HepG2 (cell line): ENCODE results near the gene DHH. TPM values are rescaled to one million over a fixed set of nuclear protein-coding genes. Genes with fewer than 3 reads are reported as not detected.

Experiments used
- ATAC-seq: fragments of 200-7000 bp; cut with Tn5 transposase; 3 replicates; pipeline ENCODE4 v1.9.1; 2020; ENCODE audit warnings: mild to moderate bottlenecking, moderate library complexity
- BruUV-seq: library from RNA; stranded (reverse); fragments of 400-500 nt; replicated peaks from 2 replicates; lab custom pipeline; 2021; lab: Mats Ljungman, UMichigan
- CTCF ChIA-PET: fragments of 300-600 bp; formaldehyde crosslinking; extraction: SDS; loops from one replicate; lab custom pipeline; 2021; ENCODE audit warnings: low total read pairs, inconsistent platforms, low intra/inter-chr PET ratio; lab: Yijun Ruan, JAX
- POLR2A ChIA-PET: fragments of 350-600 bp; sonication (Branson Sonifier 250); formaldehyde crosslinking; loops from one replicate; lab custom pipeline; 2020; ENCODE audit warnings: antibody characterized with exemption, inconsistent platforms; lab: Yijun Ruan, JAX
- DNase-seq: peaks from one replicate; pipeline ENCODE4 v3.0.0-alpha.2; 2015; ENCODE audit warnings: low spot score
- FAIRE-seq: peaks from 3 replicates; lab custom pipeline; 2011; peaks lifted over from hg19 to GRCh38; lab: Jason Lieb, UNC
- H2AFZ ChIP-seq: one replicate; pipeline ENCODE4 v1.6.1; 2011; ENCODE audit warnings: low read length, inconsistent platforms
- H3K27ac ChIP-seq: fragments of 300-600 bp; 3 replicates; pipeline ENCODE4 v1.8.0; 2011; ENCODE audit warnings: mixed run types, mild to moderate bottlenecking, mixed read lengths, low read length, inconsistent platforms; ENCODE audit not compliant: insufficient read depth; ENCODE audit errors: extremely low read length
- H3K27me3 ChIP-seq, 2 experiments: fragments of 200-600 bp in 1 of 2; 2 replicates in 1 of 2; 3 replicates in 1 of 2; pipeline versions ENCODE4 v1.6.0 to v1.8.0; 2011; ENCODE audit warnings: low read length in 2 of 2, mild to moderate bottlenecking in 2 of 2, moderate library complexity in 2 of 2, inconsistent platforms in 1 of 2; ENCODE audit not compliant: insufficient read depth in 2 of 2, control insufficient read depth in 1 of 2
- H3K36me3 ChIP-seq, 2 experiments: fragments of 200-600 bp in 1 of 2; replicated peaks in 1 of 2; 2 replicates in 1 of 2; 3 replicates in 1 of 2; pipeline versions ENCODE4 v1.5.1 to v1.8.0; 2011; ENCODE audit warnings: low read length in 2 of 2, inconsistent platforms in 1 of 2; ENCODE audit not compliant: insufficient read depth in 2 of 2, control insufficient read depth in 1 of 2
- H3K4me1 ChIP-seq: 2 replicates; pipeline ENCODE4 v1.5.1; 2012; ENCODE audit warnings: low read length, inconsistent platforms; ENCODE audit not compliant: insufficient read depth
- H3K4me2 ChIP-seq: 2 replicates; pipeline ENCODE4 v1.6.0; 2011; ENCODE audit warnings: low read depth, low read length, inconsistent platforms
- H3K4me3 ChIP-seq, 3 experiments: fragments of 200-600 bp in 1 of 3; sonication (generic), shearing (Covaris generic) in 1 of 3; replicated peaks in 1 of 3; 2 replicates each; pipeline ENCODE4 v1.5.1; 2011 to 2016; ENCODE audit warnings: low read length in 3 of 3, inconsistent platforms in 2 of 3, low read depth in 2 of 3, mild to moderate bottlenecking in 2 of 3, control low read depth in 1 of 3, mixed read lengths in 1 of 3; ENCODE audit not compliant: insufficient read depth in 1 of 3
- H3K79me2 ChIP-seq: one replicate; pipeline ENCODE4 v1.6.1; 2011; ENCODE audit warnings: low read length, inconsistent platforms; ENCODE audit not compliant: insufficient read depth
- H3K9ac ChIP-seq: 2 replicates; pipeline ENCODE4 v1.6.0; 2011; ENCODE audit warnings: mild to moderate bottlenecking, low read depth, low read length, inconsistent platforms; ENCODE audit not compliant: insufficient read depth
- H3K9me3 ChIP-seq: 2 replicates; pipeline ENCODE4 v1.5.1; 2012; ENCODE audit warnings: mild to moderate bottlenecking, low read length
- H4K20me1 ChIP-seq: 2 replicates; pipeline ENCODE4 v1.6.0; 2011; ENCODE audit warnings: inconsistent platforms, mild to moderate bottlenecking, low read length, moderate library complexity; ENCODE audit not compliant: insufficient read depth
- AGO2 ChIP-seq: fragments of 200-400 bp; formaldehyde crosslinking; optimal IDR thresholded peaks from 2 replicates; pipeline ENCODE3; 2017; ENCODE audit warnings: mild to moderate bottlenecking, low read depth, low read length, moderate library complexity
- FOXJ3 ChIP-seq: sonication (generic); formaldehyde crosslinking; IDR thresholded peaks from 2 replicates; pipeline ENCODE4 v1.4.0; 2020; ENCODE audit warnings: missing genetic modification reagents, mild to moderate bottlenecking, borderline replicate concordance
- ZBTB1 ChIP-seq: sonication (generic); formaldehyde crosslinking; IDR thresholded peaks from 2 replicates; pipeline ENCODE4 v1.4.0; 2020; ENCODE audit warnings: missing genetic modification reagents, borderline replicate concordance
- whole genome bisulfite sequencing: methylation state at CpG from one replicate; pipeline ENCODE4 v1.1.6; 2017; ENCODE audit warnings: low lambda C conversion rate; 5-methylcytosine and 5-hydroxymethylcytosine counted together
- in situ Hi-C: cut with HindIII; loops from 2 replicates; pipeline ENCODE4 v1.10.0; 2017; ENCODE audit warnings: low pct_unique_long_range_greater_than_20kb; ENCODE audit not compliant: extremely low pct_ligation_motif_present
- intact Hi-C: fragments of 100-400 bp; cut with micrococcal nuclease; formaldehyde crosslinking; loops from one replicate; pipeline ENCODE4 v1.10.0; 2022; ENCODE audit not compliant: unreplicated experiment
- polyA plus RNA-seq, 8 experiments: library from polyadenylated mRNA; depleted of rRNA in 3 of 8; stranded (reverse) in 7 of 8; unstranded in 1 of 8; fragments of >200 nt; fragmentation: Illumina TruSeq in 4 of 8; extraction: Trizol in 4 of 8; gene quantifications; 2 replicates each; pipeline versions ENCODE4 v1.2.1 to v1.2.3, GENCODE V29; 2011 to 2016; ENCODE audit warnings: low read depth in 4 of 8, missing spikeins in 1 of 8, mixed read lengths in 1 of 8; ENCODE audit not compliant: insufficient read depth in 1 of 8
- total RNA-seq, 5 experiments: library from RNA; depleted of rRNA; stranded (reverse); fragments of >200 nt; fragmentation: Illumina TruSeq; extraction: Trizol; gene quantifications; 2 replicates each; pipeline ENCODE4 v1.2.3, GENCODE V29; 2016; ENCODE audit warnings: low read depth in 1 of 5

The DHH gene
- total and polyA plus RNA-seq, 2 of the 13 experiments (the other 11 are each of a cell fraction or from before 2014, with no cell fraction given) = not detected

DNA sequence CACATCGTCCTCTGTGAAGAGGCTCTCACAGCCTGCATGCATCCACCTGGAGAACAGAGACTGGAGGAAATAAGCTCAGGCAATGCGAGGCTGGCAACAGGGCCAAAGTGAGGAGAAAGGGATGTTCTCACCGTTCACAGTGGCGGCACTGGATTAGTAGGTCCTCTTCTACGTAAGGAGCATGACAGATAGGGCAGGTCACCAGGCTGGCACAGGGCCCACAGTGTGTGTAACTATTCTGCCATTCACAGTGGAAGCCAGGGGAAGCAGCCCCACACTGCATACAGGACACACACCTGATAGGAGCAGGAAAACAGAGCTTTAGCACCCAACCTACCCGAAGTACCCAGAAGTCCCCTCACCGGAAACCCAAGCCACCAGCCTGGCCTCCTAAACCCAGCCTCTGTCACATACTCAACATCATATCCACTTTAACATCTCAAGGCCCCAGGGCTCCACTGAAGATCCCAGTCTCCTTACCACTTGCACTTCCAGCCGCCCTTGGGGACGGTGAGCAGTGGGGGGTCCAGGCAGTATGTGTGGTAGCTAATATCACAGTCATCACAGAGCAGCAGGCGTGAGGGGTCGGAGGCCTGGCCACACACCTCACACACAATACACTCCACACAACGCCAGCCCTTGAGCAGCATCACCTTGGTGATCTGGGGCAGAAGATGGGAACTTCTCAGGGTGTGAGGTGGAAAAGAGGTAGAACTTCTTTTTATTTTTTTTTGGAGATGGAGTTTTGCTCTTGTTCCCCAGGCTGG, 48.3 kb downstream of the DHH start:
- Histone ChIP-seq H3K79me2 (no peaks in the 10 kb centered on the region), H3K9ac (no peak overlapping the region), H2AFZ (no peak overlapping the region), H4K20me1 (0 out of 2 replicates have a peak, but pooled peaks cover 6% of the 10 kb centered on the region), H3K27ac (no peak overlapping the region), H3K27me3 (no peaks in the 10 kb centered on the region), H3K4me3 (no peak overlapping the region), H3K4me2 (no peak overlapping the region), H3K36me3 (peaks cover 73 to 96% of the 10 kb centered on the region in 2 experiments), H3K4me1 (no peaks in the 10 kb centered on the region), H3K9me3 (no peaks in the 10 kb centered on the region)
- ChIA-PET CTCF (no interaction called here), POLR2A (no interaction called here)
- 100% methylated on average over 11 of the region's 12 CpGs for WGBS
- ATAC-seq (no peak), FAIRE-seq (no peak), DNase-seq (no peak)
- no peak for TF ChIP-seq ZBTB1 (CRISPR knock-in tag)
- in situ Hi-C loops (no loop called here), intact Hi-C loops (no loop called here)
- BruUV-seq = no TSS peak

DNA sequence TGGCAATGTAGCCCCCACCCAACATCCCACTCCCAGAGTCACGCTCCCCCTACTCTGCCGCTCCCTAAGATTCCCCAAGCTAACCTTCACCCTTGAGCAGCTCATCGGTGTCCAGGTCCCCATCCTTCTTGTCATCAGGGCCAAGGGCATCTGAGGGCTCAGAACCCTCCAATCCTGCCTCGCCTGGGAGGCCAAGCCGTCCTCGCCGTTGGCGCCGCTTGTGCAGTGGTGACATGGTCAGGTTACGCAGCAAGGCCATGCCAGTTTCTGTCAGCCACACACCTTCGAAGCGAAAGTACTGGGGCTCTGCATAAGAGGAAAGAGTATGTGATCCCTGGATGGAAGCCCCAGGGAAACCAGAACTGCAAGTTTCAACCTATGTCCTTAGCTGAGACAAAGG, 49.9 kb downstream of the DHH start:
- no peaks in the 10 kb centered on the region for H3K4me1 ChIP-seq
- in situ Hi-C loops = no loop called here
- H3K9me3 ChIP-seq = no peaks in the 10 kb centered on the region
- no TSS peak for BruUV-seq
- no peak overlapping the region for H3K4me2 ChIP-seq
- H3K27ac ChIP-seq = no peak overlapping the region
- CTCF ChIA-PET = no interaction called here
- intact Hi-C loops = no loop called here
- H2AFZ ChIP-seq = no peak overlapping the region
- POLR2A ChIA-PET = interaction anchor here (2.2 kb wide), 1 partner anchor 11 kb away, joined by 7 read pairs; no protein-coding TSS in a partner anchor
- no peak for DNase-seq
- no peak overlapping the region for H3K9ac ChIP-seq
- H3K4me3 ChIP-seq = no peak overlapping the region
- peaks cover 61 to 96% of the 10 kb centered on the region in 2 experiments for H3K36me3 ChIP-seq
- ATAC-seq = no peak
- TF ChIP-seq FOXJ3 (CRISPR knock-in tag) = no peak
- peak; percentile 3 for TF ChIP-seq AGO2
- TF ChIP-seq, all 625 proteins: peak for 1
- Histone ChIP-seq H4K20me1 (0 out of 2 replicates have a peak, but pooled peaks cover 3% of the 10 kb centered on the region), H3K79me2 (no peaks in the 10 kb centered on the region), H3K27me3 (no peaks in the 10 kb centered on the region)
- FAIRE-seq = no peak
- 98% methylated on average over 12 of the region's 12 CpGs for WGBS
